Chondrocyte (in vitro differentiated cells): ENCODE results near the gene OR51B4. TPM values are rescaled to one million over a fixed set of nuclear protein-coding genes. Genes with fewer than 3 reads are reported as not detected.

Source experiments
- DNase-seq: peaks from one replicate; pipeline ENCODE4 v3.0.0; 2021; ENCODE audit warnings: mixed read lengths, low spot score
- H3K27ac Mint-ChIP-seq: one replicate; pipeline ENCODE4 v1.8.0; 2021; ENCODE audit warnings: mild to moderate bottlenecking, moderate library complexity, mixed read lengths; ENCODE audit not compliant: unreplicated experiment
- H3K27me3 Mint-ChIP-seq: 2 replicates; pipeline ENCODE4 v1.8.0; 2021; ENCODE audit warnings: low read depth, mixed read lengths
- H3K36me3 Mint-ChIP-seq: 2 replicates; pipeline ENCODE4 v1.8.0; 2021; ENCODE audit warnings: low read depth, mixed read lengths
- H3K4me1 Mint-ChIP-seq: 2 replicates; pipeline ENCODE4 v1.8.0; 2021; ENCODE audit warnings: low read depth, mild to moderate bottlenecking, mixed read lengths
- H3K4me3 Mint-ChIP-seq: one replicate; pipeline ENCODE4 v1.8.0; 2021; ENCODE audit warnings: mild to moderate bottlenecking, moderate library complexity, mixed read lengths; ENCODE audit not compliant: unreplicated experiment
- H3K9me3 Mint-ChIP-seq: 2 replicates; pipeline ENCODE4 v1.8.0; 2021; ENCODE audit warnings: low read depth, mixed read lengths
- CTCF ChIP-seq: fragments of 200-600 bp; sonication (generic); IDR thresholded peaks from 2 replicates; pipeline ENCODE4 v1.5.0; 2021; ENCODE audit warnings: antibody characterized with exemption, mild to moderate bottlenecking, moderate library complexity
- total RNA-seq: library from RNA; stranded (reverse); gene quantifications from 3 replicates; pipeline ENCODE4 v1.2.1, GENCODE V29; 2021

The OR51B4 gene
- total RNA-seq, 1 donor from 2014 or later = not detected

- TF ChIP-seq CTCF = no peak
- Mint-ChIP-seq H3K4me3 (no peak overlapping the region), H3K9me3 (no peaks in the 10 kb centered on the region), H3K27ac (no peak overlapping the region), H3K27me3 (peaks cover 8% of the 10 kb centered on the region), H3K36me3 (no peaks in the 10 kb centered on the region), H3K4me1 (no peaks in the 10 kb centered on the region)
- DNase-seq = no peak
Observed at GRCh38 chr11:5272395-5273017, 29.2 kb downstream of the OR51B4 start.

- DNase-seq = no peak
- no peak within 1 kb of the TSS for H3K4me3 Mint-ChIP-seq
- peaks cover 29% of the 10 kb centered on the region for H3K27me3 Mint-ChIP-seq
- no peaks in the 10 kb centered on the region for H3K9me3 Mint-ChIP-seq
- H3K27ac Mint-ChIP-seq = no peak within 1 kb of the TSS
- no peaks in the 10 kb centered on the region for H3K36me3 Mint-ChIP-seq
- TF ChIP-seq CTCF = no peak
- no peaks in the 10 kb centered on the region for H3K4me1 Mint-ChIP-seq
Observed at GRCh38 chr11:5269715-5270147, 32.0 kb downstream of the OR51B4 start, which contains the start of gene HBE1. Gene HBE1 (minus strand): TSS chr11:5269945. CDS start chr11:5269890, 55 bp downstream.

GRCh38 chr11:5267033-5267563 is 34.6 kb downstream of the OR51B4 start:
- H3K4me1 Mint-ChIP-seq = no peaks in the 10 kb centered on the region
- H3K36me3 Mint-ChIP-seq = no peaks in the 10 kb centered on the region
- H3K27ac Mint-ChIP-seq = no peak overlapping the region
- peaks cover 2% of the 10 kb centered on the region for H3K9me3 Mint-ChIP-seq
- DNase-seq = no peak
- no peak overlapping the region for H3K4me3 Mint-ChIP-seq
- peaks cover 45% of the 10 kb centered on the region for H3K27me3 Mint-ChIP-seq
- TF ChIP-seq CTCF = no peak

GRCh38 chr11:5266609-5267008 is 35.1 kb downstream of the OR51B4 start:
- no peak for TF ChIP-seq CTCF
- Mint-ChIP-seq H3K36me3 (no peaks in the 10 kb centered on the region), H3K27me3 (peaks cover 45% of the 10 kb centered on the region), H3K9me3 (peaks cover 2% of the 10 kb centered on the region), H3K4me3 (no peak overlapping the region), H3K4me1 (no peaks in the 10 kb centered on the region), H3K27ac (no peak overlapping the region)
- no peak for DNase-seq

GRCh38 chr11:5265832-5266231 is 35.9 kb downstream of the OR51B4 start:
- H3K4me1 Mint-ChIP-seq = no peaks in the 10 kb centered on the region
- H3K36me3 Mint-ChIP-seq = no peaks in the 10 kb centered on the region
- no peak for TF ChIP-seq CTCF
- no peak for DNase-seq
- peaks cover 49% of the 10 kb centered on the region for H3K27me3 Mint-ChIP-seq
- H3K9me3 Mint-ChIP-seq = peaks cover 2% of the 10 kb centered on the region
- H3K4me3 Mint-ChIP-seq = no peak overlapping the region
- H3K27ac Mint-ChIP-seq = no peak overlapping the region
